Upper lobe of left lung (tissue), 4 donors: Measurements from ENCODE around the gene HDHD3.

ENCODE experiments used
- CTCF ChIP-seq, 6 experiments: fragments of 450-650 bp in 4 of 6; fragments of 200-600 bp in 2 of 6; sonication (generic) in 2 of 6; IDR thresholded peaks; one replicate each; pipeline ENCODE4 v1.5.1; 2016 to 2019; ENCODE audit warnings: antibody characterized with exemption in 6 of 6
- EP300 ChIP-seq, 4 donors: sonication (generic); formaldehyde crosslinking; IDR thresholded peaks; one replicate each; pipeline ENCODE4 v1.5.1; 2017; ENCODE audit warnings: antibody characterized with exemption in 4 of 4, control low read depth in 2 of 4
- POLR2A ChIP-seq, 4 donors: fragments of 450-650 bp; IDR thresholded peaks; one replicate each; pipeline ENCODE4 v1.5.1; 2016 to 2017; ENCODE audit warnings: antibody characterized with exemption in 4 of 4, mild to moderate bottlenecking in 2 of 4
- POLR2AphosphoS5 ChIP-seq, 2 donors: sonication (generic); formaldehyde crosslinking; IDR thresholded peaks; one replicate each; pipeline ENCODE4 v1.5.1; 2017; ENCODE audit warnings: antibody characterized with exemption in 2 of 2

GRCh38 chr9:113381909-113382411 is 5.2 kb upstream of the HDHD3 start:
- TF ChIP-seq CTCF (IDR thresholded peaks at IDR 0.05): no peak
- no peak for TF ChIP-seq POLR2AphosphoS5 (IDR thresholded peaks at IDR 0.05)
- TF ChIP-seq POLR2A (IDR thresholded peaks at IDR 0.05): no peak
- no peak for TF ChIP-seq EP300 (IDR thresholded peaks at IDR 0.05)
